Mucosa of stomach (tissue), 1 donor: ENCODE data around the gene SPG21.
A peak's percentile ranks its signal among the peaks of the same experiment; 100 is the strongest.

Experiments used
- H3K27me3 ChIP-seq: one replicate; pipeline ENCODE4 v1.7.0; 2013; ENCODE audit warnings: mild to moderate bottlenecking, low read length; ENCODE audit not compliant: control insufficient read depth, insufficient read depth
- H3K36me3 ChIP-seq: one replicate; pipeline ENCODE4 v1.7.0; 2013; ENCODE audit warnings: low read length; ENCODE audit not compliant: control insufficient read depth, insufficient read depth
- H3K4me1 ChIP-seq: one replicate; pipeline ENCODE4 v1.7.0; 2013; ENCODE audit warnings: mild to moderate bottlenecking, low read length; ENCODE audit not compliant: control insufficient read depth, insufficient read depth
- H3K4me3 ChIP-seq: one replicate; pipeline ENCODE4 v1.7.0; 2013; ENCODE audit warnings: low read length
- H3K9ac ChIP-seq: one replicate; pipeline ENCODE4 v1.7.0; 2013; ENCODE audit warnings: mild to moderate bottlenecking, low read length, moderate library complexity
- H3K9me3 ChIP-seq: one replicate; pipeline ENCODE4 v1.7.0; 2013; ENCODE audit warnings: mild to moderate bottlenecking, low read length, moderate library complexity; ENCODE audit not compliant: control insufficient read depth
- donor health status: Pancreatic carcinoma.

SPG21 gene, protein sequence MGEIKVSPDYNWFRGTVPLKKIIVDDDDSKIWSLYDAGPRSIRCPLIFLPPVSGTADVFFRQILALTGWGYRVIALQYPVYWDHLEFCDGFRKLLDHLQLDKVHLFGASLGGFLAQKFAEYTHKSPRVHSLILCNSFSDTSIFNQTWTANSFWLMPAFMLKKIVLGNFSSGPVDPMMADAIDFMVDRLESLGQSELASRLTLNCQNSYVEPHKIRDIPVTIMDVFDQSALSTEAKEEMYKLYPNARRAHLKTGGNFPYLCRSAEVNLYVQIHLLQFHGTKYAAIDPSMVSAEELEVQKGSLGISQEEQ

DNA sequence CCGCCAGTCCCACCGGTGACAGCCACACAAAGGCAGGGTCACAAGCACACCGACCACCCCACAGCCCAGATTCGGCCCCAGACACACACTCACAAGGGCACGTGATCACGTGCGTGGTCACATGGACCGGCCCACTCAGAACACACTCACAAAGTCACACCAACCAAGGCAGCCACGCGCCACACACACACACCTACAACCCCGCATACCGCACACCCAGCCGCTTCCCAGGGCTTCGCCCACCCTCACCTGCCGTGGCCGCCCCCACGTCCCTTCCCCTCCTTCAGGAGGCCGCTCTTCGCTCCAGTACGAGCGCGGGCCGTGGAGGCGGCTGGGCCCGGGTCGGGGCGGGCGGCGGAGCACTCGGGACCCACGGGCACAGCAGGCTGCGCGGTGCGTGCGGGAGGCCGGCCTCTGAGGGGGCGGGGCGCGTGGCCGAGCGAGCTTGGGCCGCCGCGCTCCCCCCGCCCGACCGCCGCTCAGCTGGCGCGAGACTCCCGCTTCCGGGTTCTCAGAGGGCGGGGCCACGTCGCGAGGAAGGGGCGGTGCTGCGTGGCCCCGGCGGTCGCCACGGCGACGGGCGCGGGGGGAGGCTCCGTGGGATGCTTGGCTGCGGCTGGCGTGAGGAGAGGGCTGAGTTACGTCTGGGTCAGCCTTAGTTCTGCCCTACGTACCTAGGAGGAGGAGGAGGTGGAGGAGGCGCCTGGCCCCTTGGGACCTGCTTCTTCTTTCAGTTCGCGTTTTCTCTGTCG, at the start of gene SPG21:
TSS of gene SPG21 (minus strand) at position 499 of the 752 bp plus-strand sequence. CDS start 6,345 bp downstream, outside the sequence.
- no peaks in the 10 kb centered on the region for H3K27me3 ChIP-seq
- H3K36me3 ChIP-seq = no peaks in the 10 kb centered on the region
- peaks cover 16% of the 10 kb centered on the region for H3K4me1 ChIP-seq
- H3K4me3 ChIP-seq = peak within 1 kb of the TSS; percentile 94
- no peaks in the 10 kb centered on the region for H3K9me3 ChIP-seq
- H3K9ac ChIP-seq = peak within 1 kb of the TSS; percentile 82

- Histone ChIP-seq H3K9ac (no peak overlapping the region), H3K27me3 (no peaks in the 10 kb centered on the region), H3K9me3 (no peaks in the 10 kb centered on the region), H3K4me1 (peaks cover under 1% of the 10 kb centered on the region), H3K36me3 (no peaks in the 10 kb centered on the region), H3K4me3 (no peak overlapping the region)
Measured at GRCh38 chr15:65038836-65039235, 49.1 kb upstream of the SPG21 start.

DNA sequence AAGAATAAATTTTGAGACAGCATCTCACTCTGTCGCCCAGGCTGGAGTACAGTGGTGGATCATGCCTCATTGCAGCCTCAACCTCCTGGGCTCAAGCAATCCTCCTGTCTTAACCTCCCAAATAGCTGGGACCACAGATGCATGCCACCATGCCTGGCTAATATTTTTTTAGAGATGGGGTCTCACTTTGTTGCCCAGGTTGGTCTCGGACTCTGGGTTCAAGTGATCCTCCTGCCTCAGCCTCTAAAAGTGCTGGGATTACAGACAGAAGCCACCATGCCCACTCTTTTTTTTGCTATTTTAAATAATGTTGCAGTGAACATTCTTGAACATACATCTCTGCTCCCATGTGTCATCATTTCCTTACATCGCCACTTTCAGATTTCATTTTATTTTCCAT, 48.7 kb upstream of the SPG21 start:
- Histone ChIP-seq H3K27me3 (no peaks in the 10 kb centered on the region), H3K4me3 (no peak overlapping the region), H3K9ac (no peak overlapping the region), H3K36me3 (no peaks in the 10 kb centered on the region), H3K9me3 (no peaks in the 10 kb centered on the region), H3K4me1 (peaks cover 5% of the 10 kb centered on the region)

DNA sequence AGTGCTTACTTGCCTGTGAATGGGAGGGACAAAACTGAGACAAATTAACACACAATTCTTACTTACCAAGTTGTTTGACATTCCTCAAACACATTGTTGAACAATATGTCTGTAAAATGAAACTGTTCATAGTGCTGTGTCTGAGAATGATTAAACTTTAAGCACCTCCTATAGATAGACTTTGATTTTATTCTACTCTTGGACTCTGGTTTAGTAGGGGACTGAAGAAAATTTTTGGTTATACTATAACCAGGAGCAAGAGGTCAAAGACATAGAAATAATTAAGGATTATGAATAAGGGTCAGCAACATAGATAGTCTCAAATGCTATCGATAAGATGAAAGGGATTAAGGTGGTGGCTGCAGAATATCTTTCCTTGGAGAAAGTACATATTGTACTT, 47.6 kb upstream of the SPG21 start:
- no peaks in the 10 kb centered on the region for H3K36me3 ChIP-seq
- no peaks in the 10 kb centered on the region for H3K27me3 ChIP-seq
- no peak overlapping the region for H3K4me3 ChIP-seq
- peaks cover 6% of the 10 kb centered on the region for H3K4me1 ChIP-seq
- no peak overlapping the region for H3K9ac ChIP-seq
- H3K9me3 ChIP-seq = no peaks in the 10 kb centered on the region

- H3K4me1 ChIP-seq = peaks cover 6% of the 10 kb centered on the region
- H3K9me3 ChIP-seq = no peaks in the 10 kb centered on the region
- no peaks in the 10 kb centered on the region for H3K36me3 ChIP-seq
- H3K9ac ChIP-seq = no peak overlapping the region
- no peaks in the 10 kb centered on the region for H3K27me3 ChIP-seq
- H3K4me3 ChIP-seq = no peak overlapping the region
Measured at GRCh38 chr15:65034719-65035118, 45.0 kb upstream of the SPG21 start.

- Histone ChIP-seq H3K9ac (no peak overlapping the region), H3K9me3 (no peaks in the 10 kb centered on the region), H3K4me3 (no peak overlapping the region), H3K4me1 (peaks cover 6% of the 10 kb centered on the region), H3K27me3 (no peaks in the 10 kb centered on the region), H3K36me3 (no peaks in the 10 kb centered on the region)
Measured at GRCh38 chr15:65033659-65034269, 44.0 kb upstream of the SPG21 start.

DNA sequence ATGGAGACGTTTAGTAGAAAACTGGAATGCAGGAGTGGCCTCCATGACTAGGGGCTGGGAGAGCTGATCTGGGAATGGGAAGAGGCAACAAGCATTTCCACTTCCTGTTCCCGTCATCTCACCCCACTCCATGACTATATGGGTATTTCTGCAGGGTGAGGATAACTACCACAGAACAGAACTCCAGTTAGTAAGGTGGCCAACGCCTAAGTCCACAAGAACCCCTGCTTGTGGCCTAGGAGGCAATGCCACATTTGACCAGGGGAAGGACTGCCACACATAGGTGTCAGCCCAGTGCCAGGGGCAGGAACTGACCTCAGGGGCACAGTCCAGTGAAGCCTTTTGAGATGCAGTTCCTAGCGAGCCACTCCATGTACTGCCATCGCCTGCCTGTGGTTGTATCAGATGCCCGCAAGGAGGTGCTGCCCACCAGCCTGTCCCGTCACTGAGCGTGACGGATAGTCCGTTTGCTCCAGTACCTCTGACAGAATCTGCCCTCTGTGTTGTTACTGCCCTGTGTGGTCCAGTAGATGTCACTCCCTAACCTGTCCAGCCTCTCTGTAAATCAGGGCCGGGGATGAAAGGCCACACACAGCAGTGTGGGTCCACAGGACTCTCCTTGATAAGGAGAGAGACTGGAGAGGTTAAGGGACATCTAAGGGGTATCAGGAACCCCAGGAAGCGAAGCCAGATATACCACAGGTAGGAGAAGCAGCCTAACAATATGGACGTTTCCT, 43.3 kb upstream of the SPG21 start:
- Histone ChIP-seq H3K9me3 (no peaks in the 10 kb centered on the region), H3K9ac (no peak overlapping the region), H3K4me1 (peaks cover 6% of the 10 kb centered on the region), H3K27me3 (no peaks in the 10 kb centered on the region), H3K36me3 (no peaks in the 10 kb centered on the region), H3K4me3 (no peak overlapping the region)

GRCh38 chr15:65029736-65030208, 40.1 kb upstream of the SPG21 start:
- H3K4me3 ChIP-seq = no peak overlapping the region
- H3K4me1 ChIP-seq = peaks cover 6% of the 10 kb centered on the region
- no peak overlapping the region for H3K9ac ChIP-seq

GRCh38 chr15:65028921-65029735, 39.4 kb upstream of the SPG21 start, which contains the start of gene MTFMT:
Gene MTFMT, minus strand, starts transcription at chr15:65029639. Its CDS starts 26 bp downstream, at chr15:65029613.
- H3K4me3 ChIP-seq = peak within 1 kb of the TSS; percentile 80
- peaks cover 6% of the 10 kb centered on the region for H3K4me1 ChIP-seq
- no peaks in the 10 kb centered on the region for H3K36me3 ChIP-seq
- H3K27me3 ChIP-seq = no peaks in the 10 kb centered on the region
- no peaks in the 10 kb centered on the region for H3K9me3 ChIP-seq
- H3K9ac ChIP-seq = peak within 1 kb of the TSS; percentile 70

More at GRCh38 chr15:65029736-65030208, 40.1 kb upstream of the SPG21 start:
- Histone ChIP-seq H3K27me3 (no peaks in the 10 kb centered on the region), H3K36me3 (no peaks in the 10 kb centered on the region), H3K9me3 (no peaks in the 10 kb centered on the region)

GRCh38 chr15:65028338-65028737, 38.6 kb upstream of the SPG21 start:
- Histone ChIP-seq H3K27me3 (no peaks in the 10 kb centered on the region), H3K4me1 (no peaks in the 10 kb centered on the region), H3K9me3 (no peaks in the 10 kb centered on the region), H3K9ac (no peak overlapping the region), H3K36me3 (no peaks in the 10 kb centered on the region), H3K4me3 (peak overlapping the region; percentile 80)

GRCh38 chr15:65027593-65027992, 37.9 kb upstream of the SPG21 start:
- H3K9me3 ChIP-seq = no peaks in the 10 kb centered on the region
- no peaks in the 10 kb centered on the region for H3K27me3 ChIP-seq
- no peak overlapping the region for H3K4me3 ChIP-seq

More at GRCh38 chr15:65027593-65027992, 37.9 kb upstream of the SPG21 start:
- H3K36me3 ChIP-seq = no peaks in the 10 kb centered on the region
- H3K4me1 ChIP-seq = no peaks in the 10 kb centered on the region
- H3K9ac ChIP-seq = no peak overlapping the region
